Sigmoid colon (tissue), 3 donors: ENCODE measurements around the gene FAM174C.

Experiments
- POLR2A ChIP-seq, 2 donors: fragments of 450-650 bp; IDR thresholded peaks; one replicate each; pipeline ENCODE4 v1.6.1; 2016; ENCODE audit warnings: antibody characterized with exemption in 2 of 2, mild to moderate bottlenecking in 2 of 2, moderate library complexity in 2 of 2
- TF ChIP-seq, protein P1 (sequence below), 4 experiments: fragments of 450-650 bp in 3 of 4; fragments of 200-600 bp in 1 of 4; IDR thresholded peaks; one replicate each; pipeline ENCODE4 v1.5.1; 2016 to 2019; ENCODE audit warnings: antibody characterized with exemption in 4 of 4, mild to moderate bottlenecking in 3 of 4, moderate library complexity in 2 of 4

DNA sequence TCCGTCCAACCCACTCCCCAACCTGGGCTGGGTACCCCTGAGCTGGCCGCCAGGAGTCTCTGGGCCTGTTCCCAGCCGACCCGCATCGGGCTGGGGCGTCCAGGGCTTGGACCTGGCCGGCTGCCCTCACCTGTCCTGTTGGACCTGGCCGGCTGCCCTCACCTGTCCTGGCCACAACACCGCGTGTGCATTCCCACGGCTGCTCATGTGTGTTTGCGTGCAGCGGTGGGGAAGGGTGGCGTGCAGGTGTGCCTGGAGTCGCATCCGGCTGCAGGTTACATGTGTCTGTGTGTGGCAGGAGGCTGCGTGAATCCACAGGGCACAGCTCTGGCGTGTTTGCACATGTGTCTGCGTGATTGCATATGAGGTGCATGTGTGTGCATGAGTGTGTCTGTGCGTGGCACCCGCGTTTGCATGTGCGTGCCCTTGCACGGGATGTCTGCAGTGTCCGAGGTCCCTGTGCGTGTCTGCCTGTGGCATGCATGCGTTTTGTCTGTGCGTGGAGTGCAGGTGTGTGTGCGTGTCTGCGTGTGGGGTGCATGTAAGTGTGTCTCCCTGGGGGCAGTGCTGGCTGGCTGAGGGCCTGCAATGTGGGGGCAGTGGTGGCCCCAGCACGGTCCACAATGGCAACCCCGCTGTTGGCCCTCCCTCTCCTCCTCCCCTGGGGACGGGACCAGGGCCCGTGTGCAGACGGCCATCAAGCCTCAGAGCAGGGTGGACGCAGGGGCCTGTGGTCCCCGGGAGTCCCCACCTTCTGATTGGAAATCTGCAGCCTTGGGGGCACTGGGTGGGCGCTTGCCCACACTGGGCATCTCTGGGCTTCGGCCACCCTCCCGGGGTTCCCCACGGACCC, 13.7 kb downstream of the FAM174C start:
- no peak for TF ChIP-seq POLR2A (IDR thresholded peaks at IDR 0.05)
- TF ChIP-seq, protein P1, sequence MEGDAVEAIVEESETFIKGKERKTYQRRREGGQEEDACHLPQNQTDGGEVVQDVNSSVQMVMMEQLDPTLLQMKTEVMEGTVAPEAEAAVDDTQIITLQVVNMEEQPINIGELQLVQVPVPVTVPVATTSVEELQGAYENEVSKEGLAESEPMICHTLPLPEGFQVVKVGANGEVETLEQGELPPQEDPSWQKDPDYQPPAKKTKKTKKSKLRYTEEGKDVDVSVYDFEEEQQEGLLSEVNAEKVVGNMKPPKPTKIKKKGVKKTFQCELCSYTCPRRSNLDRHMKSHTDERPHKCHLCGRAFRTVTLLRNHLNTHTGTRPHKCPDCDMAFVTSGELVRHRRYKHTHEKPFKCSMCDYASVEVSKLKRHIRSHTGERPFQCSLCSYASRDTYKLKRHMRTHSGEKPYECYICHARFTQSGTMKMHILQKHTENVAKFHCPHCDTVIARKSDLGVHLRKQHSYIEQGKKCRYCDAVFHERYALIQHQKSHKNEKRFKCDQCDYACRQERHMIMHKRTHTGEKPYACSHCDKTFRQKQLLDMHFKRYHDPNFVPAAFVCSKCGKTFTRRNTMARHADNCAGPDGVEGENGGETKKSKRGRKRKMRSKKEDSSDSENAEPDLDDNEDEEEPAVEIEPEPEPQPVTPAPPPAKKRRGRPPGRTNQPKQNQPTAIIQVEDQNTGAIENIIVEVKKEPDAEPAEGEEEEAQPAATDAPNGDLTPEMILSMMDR (IDR thresholded peaks at IDR 0.05) = no peak
